Measurements from ENCODE around the gene KIF6.
"Not testable (repeated sequence)": the region's sequence is repeated elsewhere in the genome, so short reads cannot be mapped to it uniquely, and the experiment has no call there.

KIF6 gene

DNA sequence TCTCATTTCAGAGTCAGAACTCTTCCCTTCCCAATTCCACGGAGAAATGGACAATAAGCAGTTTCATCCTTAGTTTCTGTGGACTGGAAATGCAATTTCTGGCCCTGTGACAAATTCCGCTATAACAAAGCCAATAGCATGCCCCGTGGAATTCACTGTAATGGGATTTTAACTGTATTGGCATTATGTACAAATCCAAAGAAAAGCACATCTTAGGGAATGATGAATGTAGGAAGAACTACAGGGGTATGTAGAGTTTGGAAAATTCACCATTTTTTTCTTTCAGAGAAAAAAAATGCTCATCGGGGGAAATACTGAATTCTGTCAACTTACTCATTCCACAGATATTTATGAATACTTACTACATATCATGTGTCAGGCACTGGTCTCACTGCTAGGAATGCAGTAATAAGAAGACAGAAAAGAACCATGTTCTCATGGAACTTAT is 43.5 kb downstream of the KIF6 start:
- Histone ChIP-seq H3K79me2 (ENCODE audit: insufficient read depth, low read length) (no peaks in the 10 kb centered on the region), H3K4me1 (ENCODE audit: insufficient read depth, low read length, poor library complexity, severe bottlenecking) (no peaks in the 10 kb centered on the region), H3K9me2 (replicated peaks; ENCODE audit: low read depth, low read length) (no peaks in the 10 kb centered on the region), H3K27me3 (ENCODE audit: insufficient read depth, low read length, poor library complexity, severe bottlenecking) (no peaks in the 10 kb centered on the region), H3K4me2 (ENCODE audit: low read depth, low read length, poor library complexity, severe bottlenecking) (no peak overlapping the region), H3K36me3 (ENCODE audit: insufficient read depth, low read length) (no peaks in the 10 kb centered on the region), H3F3A (ENCODE audit: low read depth) (no peaks in the 10 kb centered on the region), H3K9ac (ENCODE audit: low read depth, low read length, poor library complexity, severe bottlenecking) (no peak overlapping the region), H2AFZ (ENCODE audit: low read length) (no peak overlapping the region), H3K9me3 (ENCODE audit: insufficient read depth, low read depth, low read length) (no peaks in the 10 kb centered on the region), H4K20me1 (ENCODE audit: insufficient read depth, low read length, poor library complexity, severe bottlenecking) (no peaks in the 10 kb centered on the region), H3K4me3 (ENCODE audit: low read length, poor library complexity, severe bottlenecking) (no peak overlapping the region)
- TF ChIP-seq, protein P1, sequence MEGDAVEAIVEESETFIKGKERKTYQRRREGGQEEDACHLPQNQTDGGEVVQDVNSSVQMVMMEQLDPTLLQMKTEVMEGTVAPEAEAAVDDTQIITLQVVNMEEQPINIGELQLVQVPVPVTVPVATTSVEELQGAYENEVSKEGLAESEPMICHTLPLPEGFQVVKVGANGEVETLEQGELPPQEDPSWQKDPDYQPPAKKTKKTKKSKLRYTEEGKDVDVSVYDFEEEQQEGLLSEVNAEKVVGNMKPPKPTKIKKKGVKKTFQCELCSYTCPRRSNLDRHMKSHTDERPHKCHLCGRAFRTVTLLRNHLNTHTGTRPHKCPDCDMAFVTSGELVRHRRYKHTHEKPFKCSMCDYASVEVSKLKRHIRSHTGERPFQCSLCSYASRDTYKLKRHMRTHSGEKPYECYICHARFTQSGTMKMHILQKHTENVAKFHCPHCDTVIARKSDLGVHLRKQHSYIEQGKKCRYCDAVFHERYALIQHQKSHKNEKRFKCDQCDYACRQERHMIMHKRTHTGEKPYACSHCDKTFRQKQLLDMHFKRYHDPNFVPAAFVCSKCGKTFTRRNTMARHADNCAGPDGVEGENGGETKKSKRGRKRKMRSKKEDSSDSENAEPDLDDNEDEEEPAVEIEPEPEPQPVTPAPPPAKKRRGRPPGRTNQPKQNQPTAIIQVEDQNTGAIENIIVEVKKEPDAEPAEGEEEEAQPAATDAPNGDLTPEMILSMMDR (conservative IDR thresholded peaks at IDR 0.05; ENCODE audit: low read length), result no peak
- no peak for TF ChIP-seq EZH2phosphoT487 (IDR thresholded peaks at IDR 0.05; ENCODE audit: borderline replicate concordance)

DNA sequence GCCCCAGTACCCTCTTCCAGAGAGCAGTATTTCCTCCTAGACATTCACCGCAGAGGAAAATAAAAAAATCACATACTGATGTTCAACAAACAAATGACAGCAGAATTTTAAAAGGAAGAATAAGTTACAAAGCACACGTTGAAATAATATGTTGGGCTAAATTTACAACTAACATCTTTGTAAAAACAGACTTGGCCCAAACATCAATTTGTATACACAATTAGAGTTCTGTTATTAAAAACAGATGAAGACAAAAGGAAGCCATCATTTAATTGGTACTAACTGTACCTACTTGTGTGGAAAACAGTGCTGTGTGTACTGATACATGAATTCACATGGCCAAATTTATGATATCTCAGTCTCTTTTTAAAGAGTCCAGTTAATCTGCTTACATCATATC is 46.3 kb downstream of the KIF6 start:
- no peaks in the 10 kb centered on the region for H3F3A ChIP-seq (ENCODE audit: low read depth)
- no peak overlapping the region for H3K4me3 ChIP-seq (ENCODE audit: low read length, poor library complexity, severe bottlenecking)
- H3K27me3 ChIP-seq (ENCODE audit: insufficient read depth, low read length, poor library complexity, severe bottlenecking), result no peaks in the 10 kb centered on the region
- no peak for TF ChIP-seq EZH2phosphoT487 (IDR thresholded peaks at IDR 0.05; ENCODE audit: borderline replicate concordance)
- TF ChIP-seq, protein P1 (conservative IDR thresholded peaks at IDR 0.05; ENCODE audit: low read length), result no peak
- H4K20me1 ChIP-seq (ENCODE audit: insufficient read depth, low read length, poor library complexity, severe bottlenecking), result no peaks in the 10 kb centered on the region
- H3K36me3 ChIP-seq (ENCODE audit: insufficient read depth, low read length), result no peaks in the 10 kb centered on the region
- H2AFZ ChIP-seq (ENCODE audit: low read length), result no peak overlapping the region
- H3K4me1 ChIP-seq (ENCODE audit: insufficient read depth, low read length, poor library complexity, severe bottlenecking), result no peaks in the 10 kb centered on the region
- H3K79me2 ChIP-seq (ENCODE audit: insufficient read depth, low read length), result no peaks in the 10 kb centered on the region
- no peaks in the 10 kb centered on the region for H3K9me3 ChIP-seq (ENCODE audit: insufficient read depth, low read depth, low read length)
- H3K9me2 ChIP-seq (replicated peaks; ENCODE audit: low read depth, low read length), result no peaks in the 10 kb centered on the region
- no peak overlapping the region for H3K9ac ChIP-seq (ENCODE audit: low read depth, low read length, poor library complexity, severe bottlenecking)
- no peak overlapping the region for H3K4me2 ChIP-seq (ENCODE audit: low read depth, low read length, poor library complexity, severe bottlenecking)

DNA sequence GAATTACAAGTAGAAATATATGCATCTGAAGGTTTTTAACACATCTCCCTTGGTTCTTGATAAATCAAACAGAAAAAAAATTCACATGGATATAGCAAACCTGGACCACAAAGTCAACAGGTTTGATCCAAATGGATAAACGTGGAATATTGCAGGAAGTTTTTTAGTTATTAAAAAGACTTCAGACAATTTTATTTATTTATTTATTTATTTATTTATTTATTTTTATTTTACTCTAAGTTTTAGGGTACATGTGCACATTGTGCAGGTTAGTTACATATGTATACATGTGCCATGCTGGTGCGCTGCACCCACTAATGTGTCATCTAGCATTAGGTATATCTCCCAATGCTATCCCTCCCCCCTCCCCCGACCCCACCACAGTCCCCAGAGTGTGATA is 47.9 kb downstream of the KIF6 start:
- H2AFZ ChIP-seq (ENCODE audit: low read length); H3K4me3 ChIP-seq (ENCODE audit: low read length, poor library complexity, severe bottlenecking); H3K4me2 ChIP-seq (ENCODE audit: low read depth, low read length, poor library complexity, severe bottlenecking); H3K27me3 ChIP-seq (ENCODE audit: insufficient read depth, low read length, poor library complexity, severe bottlenecking); H3F3A ChIP-seq (ENCODE audit: low read depth); H3K9ac ChIP-seq (ENCODE audit: low read depth, low read length, poor library complexity, severe bottlenecking); H3K36me3 ChIP-seq (ENCODE audit: insufficient read depth, low read length); H3K4me1 ChIP-seq (ENCODE audit: insufficient read depth, low read length, poor library complexity, severe bottlenecking); H3K79me2 ChIP-seq (ENCODE audit: insufficient read depth, low read length); H4K20me1 ChIP-seq (ENCODE audit: insufficient read depth, low read length, poor library complexity, severe bottlenecking); H3K9me3 ChIP-seq (ENCODE audit: insufficient read depth, low read depth, low read length); H3K9me2 ChIP-seq (replicated peaks; ENCODE audit: low read depth, low read length): not testable (repeated sequence)

DNA sequence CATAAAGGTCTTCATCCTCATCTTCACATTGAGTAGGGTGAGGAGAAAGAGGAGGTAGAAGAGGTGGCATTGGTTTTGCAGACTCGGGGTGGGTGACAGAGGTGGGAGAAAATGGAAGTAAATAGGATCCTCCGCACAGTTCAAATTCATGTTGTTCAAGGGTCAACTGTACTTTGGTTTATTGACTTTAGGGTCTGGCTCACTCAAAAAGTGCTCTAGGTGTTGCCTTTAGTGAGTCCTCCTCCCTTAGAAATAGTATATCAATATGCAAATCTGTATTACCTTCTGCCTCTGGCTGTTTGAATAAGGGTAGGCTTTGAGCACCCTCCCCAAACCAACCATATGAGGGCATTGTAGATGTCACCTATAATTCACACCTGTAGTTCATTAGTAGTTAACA is 54.7 kb downstream of the KIF6 start:
- H3K79me2 ChIP-seq (ENCODE audit: insufficient read depth, low read length), result no peaks in the 10 kb centered on the region
- H3K4me2 ChIP-seq (ENCODE audit: low read depth, low read length, poor library complexity, severe bottlenecking), result no peak overlapping the region
- no peaks in the 10 kb centered on the region for H3K9me2 ChIP-seq (replicated peaks; ENCODE audit: low read depth, low read length)
- H3K9ac ChIP-seq (ENCODE audit: low read depth, low read length, poor library complexity, severe bottlenecking), result no peak overlapping the region
- H3K36me3 ChIP-seq (ENCODE audit: insufficient read depth, low read length), result no peaks in the 10 kb centered on the region
- H4K20me1 ChIP-seq (ENCODE audit: insufficient read depth, low read length, poor library complexity, severe bottlenecking), result no peaks in the 10 kb centered on the region
- TF ChIP-seq, protein P1 (conservative IDR thresholded peaks at IDR 0.05; ENCODE audit: low read length), result no peak
- no peak for TF ChIP-seq EZH2phosphoT487 (IDR thresholded peaks at IDR 0.05; ENCODE audit: borderline replicate concordance)
- H3K27me3 ChIP-seq (ENCODE audit: insufficient read depth, low read length, poor library complexity, severe bottlenecking), result no peaks in the 10 kb centered on the region
- no peaks in the 10 kb centered on the region for H3F3A ChIP-seq (ENCODE audit: low read depth)
- no peak overlapping the region for H3K4me3 ChIP-seq (ENCODE audit: low read length, poor library complexity, severe bottlenecking)
- H3K9me3 ChIP-seq (ENCODE audit: insufficient read depth, low read depth, low read length), result peaks cover 7% of the 10 kb centered on the region; the same call in 1 of the 2 replicates
- peaks cover 18% of the 10 kb centered on the region for H3K4me1 ChIP-seq (ENCODE audit: insufficient read depth, low read length, poor library complexity, severe bottlenecking)
- H2AFZ ChIP-seq (ENCODE audit: low read length), result no peak overlapping the region

Data from Loucy (cell line).